GM18951 (cell line): ENCODE measurements around the gene PRR14L.
"Not testable (repeated sequence)": the region's sequence is repeated elsewhere in the genome, so short reads cannot be mapped to it uniquely, and the experiment has no call there.

Experiments used
- POLR2A ChIP-seq: IDR thresholded peaks from 4 replicates; pipeline ENCODE4 v1.6.1; 2011; ENCODE audit warnings: mild to moderate bottlenecking; ENCODE audit not compliant: insufficient read length, insufficient read depth; ENCODE audit errors: extremely low read depth
- in situ Hi-C: fragments of 300-500 bp; cut with MboI; formaldehyde crosslinking; loops from one replicate; pipeline ENCODE4 v1.12.0; 2022; ENCODE audit warnings: low sequenced_read_pairs, mixed read lengths, inconsistent platforms; ENCODE audit not compliant: unreplicated experiment

The PRR14L gene

GRCh38 chr22:31749636-31750364 lies at the start of gene PRR14L:
PRR14L (minus strand) TSS chr22:31750132; CDS start chr22:31738860, 11,272 bp downstream.
- in situ Hi-C loops: no loop called here

GRCh38 chr22:31799358-31799757 lies 49.4 kb upstream of the PRR14L start:
- in situ Hi-C loops: not testable (repeated sequence)

More at GRCh38 chr22:31749636-31750364, at the start of gene PRR14L:
- peak; percentile 97 for TF ChIP-seq POLR2A

GRCh38 chr22:31790240-31790639 lies 40.3 kb upstream of the PRR14L start:
- TF ChIP-seq POLR2A: no peak
- in situ Hi-C loops: no loop called here

GRCh38 chr22:31789803-31790202 lies 39.9 kb upstream of the PRR14L start:
- TF ChIP-seq POLR2A: no peak
- in situ Hi-C loops: no loop called here

- TF ChIP-seq POLR2A: no peak
- in situ Hi-C loops: no loop called here
Measured at GRCh38 chr22:31776231-31776630, 26.3 kb upstream of the PRR14L start.

- in situ Hi-C loops: no loop called here
- TF ChIP-seq POLR2A: no peak
Measured at GRCh38 chr22:31773416-31773815, 23.5 kb upstream of the PRR14L start.

- in situ Hi-C loops: no loop called here
- no peak for TF ChIP-seq POLR2A
Measured at GRCh38 chr22:31768422-31769059, 18.6 kb upstream of the PRR14L start.

GRCh38 chr22:31764785-31765184 lies 14.9 kb upstream of the PRR14L start:
- in situ Hi-C loops: no loop called here
- TF ChIP-seq POLR2A: no peak

GRCh38 chr22:31758860-31759259 lies 8.9 kb upstream of the PRR14L start:
- in situ Hi-C loops: not testable (repeated sequence)

- no peak for TF ChIP-seq POLR2A
- in situ Hi-C loops: no loop called here
Measured at GRCh38 chr22:31757265-31757664, 7.3 kb upstream of the PRR14L start.

- TF ChIP-seq POLR2A: no peak
- in situ Hi-C loops: no loop called here
Measured at GRCh38 chr22:31754813-31755212, 4.9 kb upstream of the PRR14L start.

- TF ChIP-seq POLR2A: peak; percentile 91
- in situ Hi-C loops: no loop called here
Measured at GRCh38 chr22:31753634-31754501, 3.9 kb upstream of the PRR14L start, which contains the start of gene DEPDC5. DEPDC5 (plus strand) TSS chr22:31754019; CDS start chr22:31754922, 903 bp downstream.

- in situ Hi-C loops: no loop called here
- no peak for TF ChIP-seq POLR2A
Measured at GRCh38 chr22:31753005-31753633, 3.2 kb upstream of the PRR14L start.
